Thyroid gland (tissue), 4 donors: Measurements from ENCODE around the gene CDADC1.

Experiments
- POLR2A ChIP-seq, 2 donors: fragments of 450-650 bp; IDR thresholded peaks; one replicate each; pipeline ENCODE4 v1.6.1; 2017; ENCODE audit warnings: antibody characterized with exemption in 2 of 2, mild to moderate bottlenecking in 2 of 2, moderate library complexity in 1 of 2
- TF ChIP-seq, protein P1 (sequence below), 6 experiments: fragments of 200-600 bp in 3 of 6; fragments of 450-650 bp in 3 of 6; sonication (generic) in 3 of 6; IDR thresholded peaks; one replicate each; pipeline ENCODE4 v1.5.1; 2016 to 2019; ENCODE audit warnings: antibody characterized with exemption in 6 of 6, mild to moderate bottlenecking in 2 of 6, inconsistent platforms in 1 of 6, moderate library complexity in 1 of 6

GRCh38 chr13:49315036-49315565 is 67.4 kb downstream of the CDADC1 start:
- no peak for TF ChIP-seq POLR2A (IDR thresholded peaks at IDR 0.05)
- TF ChIP-seq, protein P1, sequence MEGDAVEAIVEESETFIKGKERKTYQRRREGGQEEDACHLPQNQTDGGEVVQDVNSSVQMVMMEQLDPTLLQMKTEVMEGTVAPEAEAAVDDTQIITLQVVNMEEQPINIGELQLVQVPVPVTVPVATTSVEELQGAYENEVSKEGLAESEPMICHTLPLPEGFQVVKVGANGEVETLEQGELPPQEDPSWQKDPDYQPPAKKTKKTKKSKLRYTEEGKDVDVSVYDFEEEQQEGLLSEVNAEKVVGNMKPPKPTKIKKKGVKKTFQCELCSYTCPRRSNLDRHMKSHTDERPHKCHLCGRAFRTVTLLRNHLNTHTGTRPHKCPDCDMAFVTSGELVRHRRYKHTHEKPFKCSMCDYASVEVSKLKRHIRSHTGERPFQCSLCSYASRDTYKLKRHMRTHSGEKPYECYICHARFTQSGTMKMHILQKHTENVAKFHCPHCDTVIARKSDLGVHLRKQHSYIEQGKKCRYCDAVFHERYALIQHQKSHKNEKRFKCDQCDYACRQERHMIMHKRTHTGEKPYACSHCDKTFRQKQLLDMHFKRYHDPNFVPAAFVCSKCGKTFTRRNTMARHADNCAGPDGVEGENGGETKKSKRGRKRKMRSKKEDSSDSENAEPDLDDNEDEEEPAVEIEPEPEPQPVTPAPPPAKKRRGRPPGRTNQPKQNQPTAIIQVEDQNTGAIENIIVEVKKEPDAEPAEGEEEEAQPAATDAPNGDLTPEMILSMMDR (IDR thresholded peaks at IDR 0.05), result no peak
